Muscle layer of colon (tissue), 2 donors: Measurements from ENCODE around the gene RANBP17.
"Not testable (repeated sequence)": the region's sequence is repeated elsewhere in the genome, so short reads cannot be mapped to it uniquely, and the experiment has no call there.

Experiments used
- H3K27ac ChIP-seq: one replicate; pipeline ENCODE4 v1.7.0; 2013; ENCODE audit warnings: low read depth, mild to moderate bottlenecking, low read length, moderate library complexity
- H3K27me3 ChIP-seq, 2 donors: one replicate each; pipeline ENCODE4 v1.7.0; 2013; ENCODE audit warnings: low read length in 2 of 2, mild to moderate bottlenecking in 2 of 2; ENCODE audit not compliant: insufficient read depth in 2 of 2, control insufficient read depth in 1 of 2
- H3K36me3 ChIP-seq: one replicate; pipeline ENCODE4 v1.7.0; 2013; ENCODE audit warnings: mild to moderate bottlenecking, low read length; ENCODE audit not compliant: insufficient read depth
- H3K4me1 ChIP-seq: one replicate; pipeline ENCODE4 v1.7.0; 2013; ENCODE audit warnings: mild to moderate bottlenecking, low read length; ENCODE audit not compliant: insufficient read depth
- H3K4me3 ChIP-seq, 2 donors: one replicate each; pipeline ENCODE4 v1.7.0; 2013; ENCODE audit warnings: low read length in 2 of 2, low read depth in 1 of 2, mild to moderate bottlenecking in 1 of 2, moderate library complexity in 1 of 2
- H3K9ac ChIP-seq: one replicate; pipeline ENCODE4 v1.7.0; 2013; ENCODE audit warnings: low read length
- H3K9me3 ChIP-seq: one replicate; pipeline ENCODE4 v1.7.0; 2013; ENCODE audit warnings: mild to moderate bottlenecking, low read length
- donor health status: abdominal sarcoma.
- donor health status: Adenocarcinoma of cecum.

RANBP17 gene

GRCh38 chr5:170907758-170908157 is 45.9 kb downstream of the RANBP17 start:
- no peak overlapping the region for H3K27ac ChIP-seq
- H3K9me3 ChIP-seq = no peaks in the 10 kb centered on the region
- no peaks in the 10 kb centered on the region for H3K27me3 ChIP-seq
- no peak overlapping the region for H3K4me3 ChIP-seq
- no peaks in the 10 kb centered on the region for H3K4me1 ChIP-seq
- H3K36me3 ChIP-seq = no peaks in the 10 kb centered on the region
- H3K9ac ChIP-seq = no peak overlapping the region

- no peaks in the 10 kb centered on the region for H3K27me3 ChIP-seq
- H3K27ac ChIP-seq = no peak overlapping the region
- H3K4me3 ChIP-seq = no peak overlapping the region
- no peaks in the 10 kb centered on the region for H3K4me1 ChIP-seq
- H3K9ac ChIP-seq = no peak overlapping the region
- no peaks in the 10 kb centered on the region for H3K9me3 ChIP-seq
- H3K36me3 ChIP-seq = no peaks in the 10 kb centered on the region
These were observed 51.8 kb downstream of the RANBP17 start for GRCh38 chr5:170913573-170913972.

- no peaks in the 10 kb centered on the region for H3K4me1 ChIP-seq
- no peak overlapping the region for H3K27ac ChIP-seq
- H3K36me3 ChIP-seq = no peaks in the 10 kb centered on the region
- H3K9ac ChIP-seq = no peak overlapping the region
- no peak overlapping the region for H3K4me3 ChIP-seq
- no peaks in the 10 kb centered on the region for H3K9me3 ChIP-seq
- no peaks in the 10 kb centered on the region for H3K27me3 ChIP-seq
These were observed 55.3 kb downstream of the RANBP17 start for GRCh38 chr5:170917113-170917512.

- no peak overlapping the region for H3K4me3 ChIP-seq
- no peak overlapping the region for H3K9ac ChIP-seq
These were observed 58.4 kb downstream of the RANBP17 start for GRCh38 chr5:170920196-170920595.

GRCh38 chr5:170922331-170922730 is 60.5 kb downstream of the RANBP17 start:
- H3K27ac ChIP-seq, H3K9ac ChIP-seq, H3K27me3 ChIP-seq, H3K4me1 ChIP-seq, H3K4me3 ChIP-seq, H3K36me3 ChIP-seq, H3K9me3 ChIP-seq: not testable (repeated sequence)

More at GRCh38 chr5:170920196-170920595, 58.4 kb downstream of the RANBP17 start:
- H3K27ac ChIP-seq = no peak overlapping the region
- H3K36me3 ChIP-seq = no peaks in the 10 kb centered on the region
- no peaks in the 10 kb centered on the region for H3K9me3 ChIP-seq
- no peaks in the 10 kb centered on the region for H3K4me1 ChIP-seq
- H3K27me3 ChIP-seq = no peaks in the 10 kb centered on the region

- no peaks in the 10 kb centered on the region for H3K27me3 ChIP-seq
- no peaks in the 10 kb centered on the region for H3K36me3 ChIP-seq
- no peaks in the 10 kb centered on the region for H3K4me1 ChIP-seq
- no peak overlapping the region for H3K9ac ChIP-seq
- no peak overlapping the region for H3K27ac ChIP-seq
- no peaks in the 10 kb centered on the region for H3K9me3 ChIP-seq
- no peak overlapping the region for H3K4me3 ChIP-seq
These were observed 62.2 kb downstream of the RANBP17 start for GRCh38 chr5:170923910-170924620.

GRCh38 chr5:170935534-170936218 is 73.9 kb downstream of the RANBP17 start:
- H3K27ac ChIP-seq, H3K4me3 ChIP-seq, H3K4me1 ChIP-seq, H3K9me3 ChIP-seq, H3K9ac ChIP-seq, H3K27me3 ChIP-seq, H3K36me3 ChIP-seq: not testable (repeated sequence)

DNA sequence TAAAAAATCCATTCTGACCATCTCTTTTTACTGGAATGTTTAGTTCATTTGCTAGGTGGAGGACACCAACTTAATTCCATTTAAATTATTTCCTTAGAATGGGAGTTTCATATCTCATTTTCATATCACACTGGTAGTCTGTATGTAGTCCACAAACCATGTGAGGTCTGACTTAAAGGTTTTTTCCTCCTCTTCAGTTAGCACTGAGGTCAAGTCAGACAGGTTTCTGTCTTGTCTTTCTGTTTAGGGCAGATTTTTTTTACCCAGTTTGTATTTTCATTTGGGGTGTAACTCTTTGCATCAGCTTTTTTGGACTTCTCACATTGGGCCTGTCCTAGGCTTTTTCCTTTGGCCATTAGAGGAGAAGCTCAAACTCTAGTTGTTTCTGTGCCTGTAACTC is 75.3 kb downstream of the RANBP17 start:
- Histone ChIP-seq H3K4me3 (no peak overlapping the region), H3K9ac (no peak overlapping the region), H3K27ac (no peak overlapping the region), H3K27me3 (no peaks in the 10 kb centered on the region), H3K4me1 (no peaks in the 10 kb centered on the region), H3K9me3 (no peaks in the 10 kb centered on the region), H3K36me3 (no peaks in the 10 kb centered on the region)

DNA sequence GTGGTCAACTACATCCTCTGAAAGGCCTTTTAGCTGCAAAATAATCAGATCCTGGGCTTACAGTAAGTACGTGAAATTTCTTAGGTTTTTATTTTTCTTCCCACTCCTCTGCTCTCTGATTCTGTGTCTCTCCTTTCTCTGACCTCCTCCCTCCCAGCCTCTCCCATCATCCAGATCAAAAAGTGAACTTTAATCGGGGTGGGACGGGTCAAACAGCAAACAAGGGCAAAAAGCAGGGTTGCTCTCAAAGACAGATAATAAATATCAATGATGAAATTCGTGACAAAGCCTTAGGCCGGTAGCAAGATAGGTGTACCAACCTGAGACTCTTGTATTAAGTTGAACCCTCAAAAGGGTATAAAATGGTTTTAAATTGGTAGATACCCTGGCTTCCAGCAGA is 76.1 kb downstream of the RANBP17 start:
- H3K9me3 ChIP-seq = no peaks in the 10 kb centered on the region
- no peaks in the 10 kb centered on the region for H3K4me1 ChIP-seq
- H3K27me3 ChIP-seq = no peaks in the 10 kb centered on the region
- H3K4me3 ChIP-seq = no peak overlapping the region
- no peak overlapping the region for H3K27ac ChIP-seq
- no peak overlapping the region for H3K9ac ChIP-seq
- no peaks in the 10 kb centered on the region for H3K36me3 ChIP-seq

DNA sequence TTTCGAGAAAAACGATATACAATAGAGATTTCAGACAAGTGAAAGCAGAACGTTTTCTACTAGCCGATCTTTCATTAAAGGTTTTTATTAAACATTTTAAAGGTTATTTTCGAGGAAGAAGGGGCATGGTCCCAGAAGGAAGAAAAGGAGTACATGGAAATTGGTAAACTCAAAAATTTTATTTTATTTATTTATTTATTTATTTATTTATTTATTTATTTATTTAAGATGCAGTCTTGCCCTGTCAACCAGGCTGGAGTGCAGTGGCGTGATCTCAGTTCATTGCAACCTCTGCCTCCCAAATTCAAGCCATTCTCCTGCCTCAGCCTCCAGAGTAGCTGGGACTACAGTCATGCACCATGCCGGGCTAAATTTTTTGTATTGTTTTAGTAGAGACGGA is 77.4 kb downstream of the RANBP17 start:
- no peaks in the 10 kb centered on the region for H3K4me1 ChIP-seq
- H3K36me3 ChIP-seq = no peaks in the 10 kb centered on the region
- H3K4me3 ChIP-seq = no peak overlapping the region
- H3K9me3 ChIP-seq = no peaks in the 10 kb centered on the region
- H3K9ac ChIP-seq = no peak overlapping the region
- no peaks in the 10 kb centered on the region for H3K27me3 ChIP-seq
- no peak overlapping the region for H3K27ac ChIP-seq

DNA sequence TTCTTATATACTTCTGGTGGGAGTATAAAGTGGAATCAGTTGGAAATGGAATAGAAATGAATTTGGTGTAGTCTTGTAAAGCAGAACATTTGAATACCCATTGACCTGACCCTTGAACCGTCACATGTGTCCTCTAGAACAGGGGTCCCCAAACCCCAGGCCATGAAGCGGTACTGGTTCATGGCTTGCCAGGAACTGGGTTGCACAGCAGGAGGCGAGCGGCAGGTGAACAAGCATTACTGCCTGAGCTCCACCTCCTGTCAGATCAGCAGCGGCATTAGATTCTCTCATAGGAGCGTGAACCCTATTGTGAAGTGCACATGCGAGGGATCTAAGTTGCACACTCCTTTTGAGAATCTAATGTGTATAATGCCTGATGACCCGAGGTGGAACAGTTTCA is 80.0 kb downstream of the RANBP17 start:
- Histone ChIP-seq H3K9ac (no peak overlapping the region), H3K4me3 (no peak overlapping the region), H3K27me3 (no peaks in the 10 kb centered on the region), H3K4me1 (no peaks in the 10 kb centered on the region), H3K36me3 (no peaks in the 10 kb centered on the region), H3K9me3 (no peaks in the 10 kb centered on the region), H3K27ac (no peak overlapping the region)

- Histone ChIP-seq H3K9ac (no peak overlapping the region), H3K27ac (no peak overlapping the region), H3K27me3 (no peaks in the 10 kb centered on the region), H3K9me3 (no peaks in the 10 kb centered on the region), H3K4me3 (no peak overlapping the region), H3K36me3 (no peaks in the 10 kb centered on the region), H3K4me1 (no peaks in the 10 kb centered on the region)
These were observed 83.5 kb downstream of the RANBP17 start for GRCh38 chr5:170945275-170945674.
